Vagina (tissue), 2 donors: Measurements from ENCODE around the gene QKI. TPM values are rescaled to one million over a fixed set of nuclear protein-coding genes. Genes with fewer than 3 reads are reported as not detected.

Experiments
- DNase-seq, 2 donors: peaks; one replicate each; pipeline ENCODE4 v3.0.0-alpha.2; 2017; ENCODE audit errors: extremely low spot score in 2 of 2
- H3K27ac ChIP-seq: fragments of 200-600 bp; sonication (generic); one replicate; pipeline ENCODE4 v1.5.1; 2019
- H3K27me3 ChIP-seq: fragments of 200-600 bp; sonication (generic); one replicate; pipeline ENCODE4 v1.5.1; 2019
- H3K36me3 ChIP-seq, 2 donors: fragments of 200-600 bp; sonication (generic); one replicate each; pipeline ENCODE4 v1.5.1; 2017 to 2019
- H3K4me1 ChIP-seq: fragments of 200-600 bp; sonication (generic); one replicate; pipeline ENCODE4 v1.5.1; 2019
- H3K4me3 ChIP-seq, 2 donors: fragments of 200-600 bp; sonication (generic); 1 replicate in 1 of 2; 2 replicates in 1 of 2; pipeline ENCODE4 v1.5.1; 2016 to 2019
- H3K9me3 ChIP-seq: fragments of 200-600 bp; sonication (generic); one replicate; pipeline ENCODE4 v1.5.1; 2019
- POLR2A ChIP-seq, 2 donors: fragments of 450-650 bp; IDR thresholded peaks; one replicate each; pipeline ENCODE4 v1.6.1; 2017; ENCODE audit warnings: antibody characterized with exemption in 2 of 2, mild to moderate bottlenecking in 2 of 2, moderate library complexity in 2 of 2
- POLR2AphosphoS5 ChIP-seq, 2 donors: sonication (generic); formaldehyde crosslinking; IDR thresholded peaks; one replicate each; pipeline ENCODE4 v1.9.0; 2017; ENCODE audit warnings: antibody characterized with exemption in 2 of 2, mild to moderate bottlenecking in 2 of 2, low read depth in 1 of 2; ENCODE audit not compliant: insufficient read depth in 1 of 2
- intact Hi-C: fragments of 100-400 bp; cut with DNase I; formaldehyde crosslinking; loops from one replicate; pipeline ENCODE4 v1.15.1; 2023
- total RNA-seq: library from RNA; depleted of rRNA; stranded (reverse); fragments of >200 nt; gene quantifications from one replicate; pipeline ENCODE4 v1.2.3, GENCODE V29; 2016
- TF ChIP-seq, protein P1 (sequence below), 3 experiments: fragments of 450-650 bp in 2 of 3; fragments of 200-600 bp in 1 of 3; sonication (generic) in 1 of 3; IDR thresholded peaks; one replicate each; pipeline ENCODE4 v1.5.1; 2017 to 2019; ENCODE audit warnings: antibody characterized with exemption in 3 of 3, mild to moderate bottlenecking in 2 of 3, moderate library complexity in 2 of 3

QKI gene
- total RNA-seq, 1 donor from 2014 or later, result 142 TPM

- Histone ChIP-seq H3K36me3 (no peaks in the 10 kb centered on the region), H3K27me3 (no peaks in the 10 kb centered on the region), H3K4me3 (no peak overlapping the region), H3K27ac (no peak overlapping the region), H3K4me1 (peaks cover 9% of the 10 kb centered on the region), H3K9me3 (no peaks in the 10 kb centered on the region)
- intact Hi-C loops, result no loop called here
- DNase-seq, result peak in 1 of 2 donors; percentile 32
- TF ChIP-seq POLR2A (IDR thresholded peaks at IDR 0.05), result no peak
- TF ChIP-seq POLR2AphosphoS5 (IDR thresholded peaks at IDR 0.05; ENCODE audit: insufficient read depth in 1 of 2, low read depth in 1 of 2), result no peak
- TF ChIP-seq, protein P1, sequence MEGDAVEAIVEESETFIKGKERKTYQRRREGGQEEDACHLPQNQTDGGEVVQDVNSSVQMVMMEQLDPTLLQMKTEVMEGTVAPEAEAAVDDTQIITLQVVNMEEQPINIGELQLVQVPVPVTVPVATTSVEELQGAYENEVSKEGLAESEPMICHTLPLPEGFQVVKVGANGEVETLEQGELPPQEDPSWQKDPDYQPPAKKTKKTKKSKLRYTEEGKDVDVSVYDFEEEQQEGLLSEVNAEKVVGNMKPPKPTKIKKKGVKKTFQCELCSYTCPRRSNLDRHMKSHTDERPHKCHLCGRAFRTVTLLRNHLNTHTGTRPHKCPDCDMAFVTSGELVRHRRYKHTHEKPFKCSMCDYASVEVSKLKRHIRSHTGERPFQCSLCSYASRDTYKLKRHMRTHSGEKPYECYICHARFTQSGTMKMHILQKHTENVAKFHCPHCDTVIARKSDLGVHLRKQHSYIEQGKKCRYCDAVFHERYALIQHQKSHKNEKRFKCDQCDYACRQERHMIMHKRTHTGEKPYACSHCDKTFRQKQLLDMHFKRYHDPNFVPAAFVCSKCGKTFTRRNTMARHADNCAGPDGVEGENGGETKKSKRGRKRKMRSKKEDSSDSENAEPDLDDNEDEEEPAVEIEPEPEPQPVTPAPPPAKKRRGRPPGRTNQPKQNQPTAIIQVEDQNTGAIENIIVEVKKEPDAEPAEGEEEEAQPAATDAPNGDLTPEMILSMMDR (IDR thresholded peaks at IDR 0.05), result no peak
Observed at GRCh38 chr6:163389354-163389753, 25.2 kb upstream of the QKI start.

- TF ChIP-seq POLR2A (IDR thresholded peaks at IDR 0.05), result no peak
- TF ChIP-seq POLR2AphosphoS5 (IDR thresholded peaks at IDR 0.05; ENCODE audit: insufficient read depth in 1 of 2, low read depth in 1 of 2), result no peak
- TF ChIP-seq, protein P1 (IDR thresholded peaks at IDR 0.05), result no peak
- H3K36me3 ChIP-seq, result no peaks in the 10 kb centered on the region
- no peaks in the 10 kb centered on the region for H3K27me3 ChIP-seq
- H3K4me1 ChIP-seq, result peaks cover 9% of the 10 kb centered on the region
- H3K9me3 ChIP-seq, result no peaks in the 10 kb centered on the region
- intact Hi-C loops, result no loop called here
- no peak for DNase-seq
- no peak overlapping the region for H3K27ac ChIP-seq
- no peak overlapping the region for H3K4me3 ChIP-seq
Observed at GRCh38 chr6:163390770-163391169, 23.7 kb upstream of the QKI start.

- intact Hi-C loops, result no loop called here
Observed at GRCh38 chr6:163391985-163392384, 22.5 kb upstream of the QKI start.

GRCh38 chr6:163392533-163392932 lies 22.0 kb upstream of the QKI start:
- no peak overlapping the region for H3K4me3 ChIP-seq
- intact Hi-C loops, result no loop called here
- no peaks in the 10 kb centered on the region for H3K36me3 ChIP-seq
- H3K4me1 ChIP-seq, result peaks cover 21% of the 10 kb centered on the region
- TF ChIP-seq, protein P1 (IDR thresholded peaks at IDR 0.05), result no peak
- peak in 1 of 2 donors; percentile 35 for TF ChIP-seq POLR2AphosphoS5 (IDR thresholded peaks at IDR 0.05; ENCODE audit: insufficient read depth in 1 of 2, low read depth in 1 of 2)
- H3K27ac ChIP-seq, result no peak overlapping the region
- no peaks in the 10 kb centered on the region for H3K9me3 ChIP-seq
- DNase-seq, result no peak
- H3K27me3 ChIP-seq, result no peaks in the 10 kb centered on the region

More at GRCh38 chr6:163391985-163392384, 22.5 kb upstream of the QKI start:
- no peak for DNase-seq
- Histone ChIP-seq H3K9me3 (no peaks in the 10 kb centered on the region), H3K27ac (no peak overlapping the region), H3K27me3 (no peaks in the 10 kb centered on the region), H3K4me1 (peaks cover 18% of the 10 kb centered on the region), H3K36me3 (no peaks in the 10 kb centered on the region), H3K4me3 (no peak overlapping the region)
- TF ChIP-seq, protein P1 (IDR thresholded peaks at IDR 0.05), result no peak
- TF ChIP-seq POLR2A (IDR thresholded peaks at IDR 0.05) (no peak), POLR2AphosphoS5 (IDR thresholded peaks at IDR 0.05; ENCODE audit: insufficient read depth in 1 of 2, low read depth in 1 of 2) (no peak)

DNA sequence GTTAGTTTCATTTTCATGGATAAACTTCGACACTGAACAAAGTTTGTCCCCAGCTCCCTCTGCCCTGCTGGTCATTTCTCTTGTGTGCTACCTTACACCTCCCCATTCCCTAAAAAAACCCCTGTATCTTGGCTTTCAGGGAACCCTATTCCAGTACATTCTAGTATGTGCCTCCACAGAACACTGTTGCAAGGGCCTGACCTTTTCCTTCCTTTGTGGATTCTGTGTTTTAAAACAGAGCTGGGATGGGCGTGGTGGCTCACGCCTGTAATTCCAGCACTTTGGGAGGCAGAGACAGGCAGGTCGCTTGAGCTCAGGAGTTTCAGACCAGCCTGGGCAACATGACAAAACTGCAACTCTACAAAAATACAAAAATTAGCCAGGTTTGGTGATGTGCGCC lies 20.6 kb upstream of the QKI start:
- intact Hi-C loops, result no loop called here

More for the DNA sequence above, 20.6 kb upstream of the QKI start:
- Histone ChIP-seq H3K4me3 (no peak overlapping the region), H3K27ac (no peak overlapping the region), H3K36me3 (no peaks in the 10 kb centered on the region), H3K27me3 (no peaks in the 10 kb centered on the region), H3K9me3 (no peaks in the 10 kb centered on the region), H3K4me1 (peaks cover 21% of the 10 kb centered on the region)
- no peak for DNase-seq
- TF ChIP-seq, protein P1 (IDR thresholded peaks at IDR 0.05), result no peak
- TF ChIP-seq POLR2A (IDR thresholded peaks at IDR 0.05), result no peak
- TF ChIP-seq POLR2AphosphoS5 (IDR thresholded peaks at IDR 0.05; ENCODE audit: insufficient read depth in 1 of 2, low read depth in 1 of 2), result no peak
